Ovary (tissue), 9 donors: Measurements from ENCODE around the gene CNN3. TPM values are rescaled to one million over a fixed set of nuclear protein-coding genes. Genes with fewer than 3 reads are reported as not detected.

Experiments
- DNase-seq, 5 donors: peaks; one replicate each; pipeline ENCODE4 v3.0.0-alpha.2; 2019 to 2020
- H3K27ac ChIP-seq, 2 donors: fragments of 200-600 bp; one replicate each; pipeline versions ENCODE4 v1.5.1 to v1.8.0; 2019 to 2022
- H3K27me3 ChIP-seq: fragments of 200-600 bp; one replicate; pipeline ENCODE4 v1.8.0; 2022
- H3K36me3 ChIP-seq: fragments of 200-600 bp; sonication (generic); one replicate; pipeline ENCODE4 v1.5.1; 2019
- H3K4me1 ChIP-seq: one replicate; pipeline ENCODE4 v1.8.1; 2013; ENCODE audit warnings: mild to moderate bottlenecking, moderate library complexity; ENCODE audit not compliant: insufficient read depth
- H3K4me3 ChIP-seq: fragments of 200-600 bp; sonication (generic); one replicate; pipeline ENCODE4 v1.5.1; 2017
- H3K9me3 ChIP-seq, 2 donors: fragments of 200-600 bp in 1 of 2; sonication (generic) in 1 of 2; one replicate each; pipeline versions ENCODE4 v1.5.1 to v1.8.1; 2013 to 2019; ENCODE audit warnings: mild to moderate bottlenecking in 1 of 2, moderate library complexity in 1 of 2
- CTCF ChIP-seq, 3 donors: fragments of 450-650 bp in 2 of 3; fragments of 200-600 bp in 1 of 3; IDR thresholded peaks; one replicate each; pipeline versions ENCODE4 v1.5.1 to v1.8.0; 2016 to 2022; ENCODE audit warnings: antibody characterized with exemption in 3 of 3, mild to moderate bottlenecking in 1 of 3
- EP300 ChIP-seq: sonication (generic); formaldehyde crosslinking; IDR thresholded peaks from one replicate; pipeline ENCODE4 v1.6.1; 2017; ENCODE audit warnings: antibody characterized with exemption
- POLR2A ChIP-seq: fragments of 450-650 bp; IDR thresholded peaks from one replicate; pipeline ENCODE4 v1.6.1; 2017; ENCODE audit warnings: antibody characterized with exemption, mild to moderate bottlenecking, moderate library complexity
- WGBS, 3 donors: extraction: QIAGEN DNeasy Blood & Tissue Kit in 1 of 3; methylation state at CpG; one replicate each; pipeline versions ENCODE4 v1.1.5 to v1.1.7; 2013 to 2017; 5-methylcytosine and 5-hydroxymethylcytosine counted together
- intact Hi-C, 4 donors: fragments of 100-400 bp; cut with DNase I; formaldehyde crosslinking; loops; one replicate each; pipeline versions ENCODE4 v1.11.0 to v1.15.1; 2022 to 2023
- polyA plus RNA-seq, 2 donors: library from polyadenylated mRNA; stranded (reverse); fragments of 200-250 nt in 1 of 2; fragments of 350-450 nt in 1 of 2; fragmentation: Illumina TruSeq in 1 of 2; extraction: RNeasy Lipid Tissue Mini Kit (QIAGEN cat#74804) in 1 of 2; gene quantifications; one replicate each; pipeline ENCODE4 v1.2.3, GENCODE V29; 2013 to 2014
- total RNA-seq, 7 donors: library from RNA; depleted of rRNA in 2 of 7; stranded (reverse); fragments of >200 nt in 2 of 7; fragmentation: NEBNext Ultra II Directional in 3 of 7; extraction: Animal tissue kit (Norgen Biotek cat#: 25700) in 3 of 7; gene quantifications; one replicate each; pipeline versions ENCODE4 v1.1.0 to v1.2.4, GENCODE V29; 2016 to 2023
- donor health status: DM: no; HTN: no; CAD: no; lungs with moderate emphysema.
- donor health status: DM: no; HTN: no; CAD: no.
- donor health status: Bipolar disorder and iron deficiency.
- donor health status: DM: yes; HTN: yes; CAD: no.
- donor health status: DM: no; HTN: no; CAD: no.
- donor health status: DM: yes; HTN: yes; CAD: no.

Gene CNN3
- total and polyA plus RNA-seq, 9 donors: 145 to 374 (median 272) TPM

GRCh38 chr1:94921977-94922376 is 4.9 kb downstream of the CNN3 start:
- intact Hi-C loops: loop anchor here in 3 of 4 donors (10.0 kb wide), 2 partner anchors 103 to 123 kb away; no protein-coding TSS in a partner anchor
- Histone ChIP-seq H3K27me3 (no peaks in the 10 kb centered on the region), H3K4me1 (peaks cover 34% of the 10 kb centered on the region), H3K36me3 (no peaks in the 10 kb centered on the region), H3K27ac (no peak overlapping the region), H3K4me3 (no peak overlapping the region), H3K9me3 (no peaks in the 10 kb centered on the region)
- no peak for TF ChIP-seq EP300
- no peak for DNase-seq
- 84 to 93% (median 89%) methylated on average over 1 of the region's 1 CpG for WGBS, 3 donors

GRCh38 chr1:94920061-94920460 is 6.8 kb downstream of the CNN3 start:
- intact Hi-C loops: loop anchor here in 3 of 4 donors (10.0 kb wide), 2 partner anchors 105 to 125 kb away; no protein-coding TSS in a partner anchor
- Histone ChIP-seq H3K36me3 (no peaks in the 10 kb centered on the region), H3K4me3 (no peak overlapping the region), H3K27me3 (no peaks in the 10 kb centered on the region), H3K9me3 (no peaks in the 10 kb centered on the region), H3K27ac (no peak overlapping the region), H3K4me1 (peaks cover 37% of the 10 kb centered on the region)
- no peak for DNase-seq
- 56 to 61% (median 56%) methylated on average over 3 of the region's 3 CpGs for WGBS, 3 donors
- no peak for TF ChIP-seq CTCF (IDR thresholded peaks at IDR 0.05)
- no peak for TF ChIP-seq EP300
- TF ChIP-seq POLR2A: no peak

- Histone ChIP-seq H3K27ac (no peak overlapping the region), H3K4me3 (no peak overlapping the region), H3K4me1 (peaks cover 37% of the 10 kb centered on the region), H3K9me3 (no peaks in the 10 kb centered on the region), H3K27me3 (no peaks in the 10 kb centered on the region), H3K36me3 (no peaks in the 10 kb centered on the region)
- WGBS, 3 donors: 72 to 84% (median 74%) methylated on average over 4 of the region's 4 CpGs
- no peak for DNase-seq
- no peak for TF ChIP-seq CTCF (IDR thresholded peaks at IDR 0.05)
- TF ChIP-seq EP300: no peak
- TF ChIP-seq POLR2A: no peak
- intact Hi-C loops: loop anchor here in 3 of 4 donors (10.0 kb wide), 2 partner anchors 105 to 125 kb away; no protein-coding TSS in a partner anchor
Observed at GRCh38 chr1:94919241-94920030, 7.5 kb downstream of the CNN3 start.

GRCh38 chr1:94917251-94917650 is 9.7 kb downstream of the CNN3 start:
- no peak for TF ChIP-seq EP300
- TF ChIP-seq POLR2A: no peak
- TF ChIP-seq CTCF (IDR thresholded peaks at IDR 0.05): no peak
- H3K27ac ChIP-seq: no peak overlapping the region
- H3K36me3 ChIP-seq: no peaks in the 10 kb centered on the region
- no peak overlapping the region for H3K4me3 ChIP-seq
- peaks cover 32% of the 10 kb centered on the region for H3K4me1 ChIP-seq
- H3K9me3 ChIP-seq: no peaks in the 10 kb centered on the region
- no peaks in the 10 kb centered on the region for H3K27me3 ChIP-seq
- no peak for DNase-seq
- intact Hi-C loops: no loop called here
- WGBS, 3 donors: 75 to 79% (median 78%) methylated on average over 6 of the region's 6 CpGs
